B cell (primary cell): Measurements from ENCODE around the gene AKR7A3.
"Not testable (repeated sequence)": the region's sequence is repeated elsewhere in the genome, so short reads cannot be mapped to it uniquely, and the experiment has no call there.

Source experiments
- CTCF ChIP-seq: fragments of 200-600 bp; IDR thresholded peaks from one replicate; pipeline ENCODE4 v1.8.0; 2022; ENCODE audit warnings: antibody characterized with exemption, mild to moderate bottlenecking
- EZH2 ChIP-seq: IDR thresholded peaks from 2 replicates; pipeline ENCODE4 v1.6.1; 2012; ENCODE audit warnings: borderline replicate concordance, low read depth, mild to moderate bottlenecking, moderate library complexity, low read length; ENCODE audit not compliant: insufficient read depth, poor library complexity, severe bottlenecking

GRCh38 chr1:19269427-19270342 is 18.9 kb downstream of the AKR7A3 start:
- TF ChIP-seq CTCF, EZH2: not testable (repeated sequence)
